NCI-H146 treated with DMSO at 0.1 percent for 48 hours (cell line): Measurements from ENCODE around the gene CNOT8.
"Not testable (repeated sequence)": the region's sequence is repeated elsewhere in the genome, so short reads cannot be mapped to it uniquely, and the experiment has no call there.

Experiments
- DNase-seq: peaks from one replicate; lab custom pipeline; 2025; ENCODE audit not compliant: unreplicated experiment; lab: John Stamatoyannopoulos, UW

Gene CNOT8

DNA sequence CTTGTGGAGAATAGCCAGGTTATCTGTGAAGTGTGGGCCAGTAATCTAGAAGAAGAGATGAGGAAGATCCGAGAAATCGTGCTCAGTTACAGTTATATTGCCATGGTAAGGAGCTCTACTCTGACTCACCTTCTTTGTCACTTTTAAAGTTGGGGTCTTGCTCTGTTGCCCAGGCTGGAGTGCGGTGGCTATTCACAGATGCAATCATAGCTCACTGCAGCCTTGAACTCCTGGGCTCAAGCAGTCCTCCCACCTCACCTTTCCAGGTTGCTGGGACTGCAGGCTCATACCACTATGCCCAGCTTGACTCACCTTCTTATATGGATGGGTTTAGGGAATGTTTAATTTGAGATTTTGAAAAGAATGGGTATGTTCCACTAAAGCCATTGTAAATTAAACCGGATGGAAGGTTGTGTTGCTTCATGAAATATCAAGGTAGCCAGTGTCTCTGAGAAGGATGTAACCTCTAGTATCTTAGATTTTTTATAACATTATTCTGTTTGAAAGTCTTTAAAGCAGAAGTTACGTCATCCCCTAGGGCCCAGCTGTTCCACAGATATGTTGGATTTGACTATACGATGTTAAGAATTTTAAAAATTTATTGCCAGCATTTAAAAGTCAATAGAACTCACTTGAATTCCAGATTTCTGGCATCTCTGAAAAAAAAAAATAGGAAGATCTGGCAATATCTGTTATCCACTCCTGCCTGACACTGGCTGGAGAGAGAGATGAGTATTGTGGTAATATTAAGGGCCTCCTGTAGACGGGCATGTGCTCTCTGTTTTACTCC lies 5.1 kb downstream of the CNOT8 start:
- no peak for DNase-seq

DNA sequence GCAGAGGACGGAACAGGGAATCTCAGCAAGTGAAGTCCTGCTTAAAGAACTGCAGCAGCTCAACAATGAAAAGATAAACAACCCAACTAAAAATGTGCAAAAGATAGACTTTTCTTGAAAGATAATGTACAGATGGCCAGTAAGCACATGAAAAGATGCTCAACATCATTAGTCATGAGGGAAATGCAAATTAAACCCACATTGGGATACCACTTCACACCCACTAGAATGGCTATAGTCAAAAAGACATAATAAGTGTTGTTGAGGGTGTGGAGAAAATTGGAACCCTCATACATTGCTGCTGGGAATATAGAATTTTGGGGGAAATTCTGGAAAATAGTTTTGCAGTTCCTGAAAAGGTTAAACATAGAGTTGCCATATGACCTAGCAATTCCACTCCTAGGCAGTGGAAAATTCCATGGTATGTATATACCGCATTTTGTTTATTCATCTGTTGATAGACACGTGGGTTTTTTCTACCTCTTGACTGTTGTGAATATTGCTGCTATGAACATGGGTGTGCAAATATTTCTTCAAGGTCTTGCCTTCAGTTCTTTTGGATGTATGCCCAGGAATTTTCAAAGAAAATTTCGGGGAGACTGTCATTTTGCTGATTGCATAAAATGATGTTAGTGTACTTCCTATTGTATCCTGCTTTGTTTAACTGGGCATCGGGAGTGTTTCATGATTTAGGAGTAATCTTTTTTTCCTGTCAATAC lies 7.2 kb downstream of the CNOT8 start:
- DNase-seq: no peak

DNA sequence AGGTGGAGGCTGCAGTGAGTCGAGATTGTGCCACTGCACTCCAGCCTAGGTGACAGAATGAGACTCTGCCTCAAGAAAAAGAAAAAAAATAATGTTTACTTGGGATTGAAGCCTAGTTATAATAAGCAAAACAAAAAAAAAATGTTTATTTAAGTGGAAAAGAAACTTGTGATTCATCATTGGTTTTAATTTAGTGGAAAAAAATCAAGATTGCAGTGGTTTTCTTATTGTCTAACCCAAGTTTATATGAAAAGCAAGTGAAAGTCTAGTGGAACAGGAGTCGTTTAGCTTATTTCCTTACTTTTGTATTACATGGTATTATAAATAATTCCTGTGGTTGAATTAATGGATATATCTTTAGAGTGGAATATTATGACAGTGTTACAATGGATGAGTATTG lies 8.4 kb downstream of the CNOT8 start:
- no peak for DNase-seq

DNA sequence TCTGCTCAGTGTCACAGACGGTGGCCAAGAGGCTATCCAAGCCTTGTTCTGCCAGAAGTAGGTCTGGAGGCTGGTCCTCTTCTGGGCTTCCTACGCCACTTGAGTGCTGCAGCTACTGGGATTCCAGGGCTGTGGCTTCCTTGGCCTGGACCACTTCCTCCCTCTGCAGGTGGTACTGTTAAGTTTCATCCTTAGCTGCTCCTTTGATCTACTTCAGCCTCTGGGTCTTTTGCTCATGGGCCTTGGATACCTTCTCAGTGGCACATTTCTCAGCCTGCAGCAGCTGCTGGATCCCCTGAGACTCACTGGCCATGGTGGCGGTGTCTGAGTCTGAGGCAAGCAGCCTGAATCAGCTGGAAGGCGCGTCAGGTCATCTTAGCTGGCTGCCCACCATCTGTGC lies 10.3 kb downstream of the CNOT8 start:
- DNase-seq: no peak

DNA sequence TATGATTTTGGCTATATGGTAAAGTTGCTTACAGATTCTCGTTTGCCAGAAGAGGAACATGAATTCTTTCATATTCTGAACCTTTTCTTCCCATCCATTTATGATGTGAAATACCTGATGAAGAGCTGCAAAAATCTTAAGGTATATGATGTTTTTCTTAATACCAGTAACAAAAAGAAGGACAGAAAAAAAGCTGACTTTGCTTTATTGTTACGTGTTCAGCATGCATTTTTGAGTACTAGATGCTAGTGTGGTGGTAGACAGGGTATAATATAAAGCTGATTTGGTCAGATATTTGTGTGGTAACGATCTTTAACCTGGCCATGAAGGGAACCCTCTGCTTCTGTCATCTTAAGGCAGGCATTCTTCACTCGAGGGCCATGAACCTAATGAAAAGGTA lies 13.3 kb downstream of the CNOT8 start:
- no peak for DNase-seq

DNA sequence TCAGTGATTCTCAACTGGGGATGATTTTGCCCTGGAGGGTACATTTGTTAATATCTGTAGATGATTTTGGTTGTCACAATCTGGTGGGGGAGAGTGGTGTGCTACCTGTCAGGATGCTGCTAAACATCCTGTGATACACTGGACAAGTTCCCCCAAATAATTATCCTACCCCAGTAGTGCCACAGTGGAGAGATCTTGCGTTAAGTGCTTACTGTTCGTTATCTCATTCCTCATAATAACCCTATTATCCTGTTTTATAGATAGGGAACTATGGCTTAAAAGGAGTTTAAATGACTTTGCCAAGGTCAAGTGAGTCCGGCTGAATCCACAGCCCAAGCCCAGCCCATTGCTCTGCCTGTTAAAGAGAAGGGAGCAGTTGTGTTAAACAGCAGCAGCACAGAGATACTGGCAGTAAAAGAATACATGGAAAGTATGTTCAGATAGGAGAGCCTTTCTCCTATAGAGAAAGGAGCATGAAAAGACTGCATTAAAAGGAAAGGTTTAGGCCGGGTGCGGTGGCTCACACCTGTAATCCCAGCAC lies 15.4 kb downstream of the CNOT8 start:
- no peak for DNase-seq

DNA sequence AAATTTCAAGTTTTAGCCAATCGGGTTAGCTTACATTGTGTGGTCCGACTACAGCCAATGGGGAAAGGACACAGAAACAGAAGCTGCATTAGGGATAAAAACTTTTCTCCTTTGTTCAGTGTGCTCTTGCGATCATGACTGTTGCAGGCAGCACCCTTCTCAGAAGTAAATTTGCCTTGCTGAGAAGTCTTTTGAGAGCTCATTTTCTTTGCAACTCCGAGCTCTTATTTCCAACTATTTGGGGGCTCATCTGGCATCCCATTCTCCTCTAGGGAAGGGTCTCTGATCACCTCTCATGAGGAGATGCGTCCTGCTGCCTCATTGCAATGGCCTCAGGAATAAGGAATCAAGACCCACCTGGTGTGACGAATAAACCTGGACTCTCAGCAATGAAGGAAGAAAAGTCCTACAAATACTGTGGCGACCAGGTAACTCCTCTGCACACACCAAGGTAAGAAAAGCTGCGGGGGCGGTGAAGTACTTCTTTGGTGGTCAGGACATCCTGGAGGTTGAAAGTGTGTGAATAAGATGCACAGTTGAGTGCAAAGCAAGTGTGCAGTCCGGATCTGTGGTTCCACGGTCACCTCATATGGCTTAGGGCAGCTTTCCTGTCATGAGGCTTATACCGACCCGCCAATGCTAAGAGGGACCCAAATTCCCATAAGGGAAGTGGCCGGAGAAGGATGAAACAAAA lies 20.4 kb downstream of the CNOT8 start:
- no peak for DNase-seq

DNA sequence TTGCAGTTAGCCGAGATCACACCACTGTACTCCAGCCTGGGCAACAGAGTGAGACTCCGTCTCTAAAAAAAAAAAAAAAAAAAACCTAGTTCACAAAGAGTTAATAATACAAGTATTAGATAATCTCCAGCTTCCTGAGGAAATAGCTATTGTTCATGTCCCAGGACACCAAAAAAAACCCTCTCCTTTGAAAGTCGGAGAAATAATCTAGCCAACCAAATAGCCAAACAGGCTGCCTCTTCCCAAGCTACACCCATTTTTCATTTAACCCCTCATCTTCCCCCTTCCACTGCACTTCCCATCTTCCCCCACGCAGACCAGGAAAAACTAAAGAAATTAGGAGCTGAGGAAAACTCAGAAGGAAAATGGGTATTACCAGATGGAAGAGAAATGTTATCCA lies 23.6 kb downstream of the CNOT8 start:
- DNase-seq: no peak

DNA sequence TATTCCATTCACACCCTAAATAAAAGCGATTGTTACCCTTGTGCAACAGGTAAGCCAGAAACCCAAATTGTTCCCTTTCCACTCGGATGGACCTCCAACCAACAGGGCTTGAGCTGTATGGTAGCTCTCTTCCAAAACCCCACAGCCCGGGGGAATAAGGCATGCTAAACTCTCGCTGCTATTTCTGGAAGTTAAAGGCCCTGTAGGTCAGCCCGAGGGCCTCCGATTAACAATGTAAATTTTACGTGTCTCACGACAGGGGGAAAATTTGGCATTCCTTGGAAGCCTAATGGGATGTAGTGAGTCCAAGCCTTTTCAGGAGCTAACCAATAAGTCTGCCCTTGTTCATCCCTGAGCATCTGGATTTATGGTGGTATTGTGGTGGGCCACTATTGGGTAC lies 26.0 kb downstream of the CNOT8 start:
- DNase-seq: no peak

DNA sequence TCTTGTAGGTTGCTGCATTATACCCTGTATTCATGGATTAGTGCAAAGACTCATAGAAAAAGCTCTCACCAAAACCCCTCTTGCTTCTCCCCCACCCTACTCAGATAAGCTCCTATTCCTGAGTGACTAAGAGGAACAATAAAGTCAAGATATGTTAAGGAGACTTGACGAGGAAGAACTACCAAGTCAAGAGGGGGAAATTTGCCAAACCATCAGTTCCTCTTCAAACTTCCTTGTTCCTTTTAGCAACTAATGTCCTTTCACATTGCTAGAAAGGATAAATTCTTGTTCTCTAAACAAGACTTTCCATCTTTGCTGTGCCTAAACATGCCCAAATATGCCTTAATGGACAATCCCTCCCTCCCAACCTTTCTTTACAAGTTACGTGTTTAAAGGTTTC lies 27.0 kb downstream of the CNOT8 start:
- no peak for DNase-seq

DNA sequence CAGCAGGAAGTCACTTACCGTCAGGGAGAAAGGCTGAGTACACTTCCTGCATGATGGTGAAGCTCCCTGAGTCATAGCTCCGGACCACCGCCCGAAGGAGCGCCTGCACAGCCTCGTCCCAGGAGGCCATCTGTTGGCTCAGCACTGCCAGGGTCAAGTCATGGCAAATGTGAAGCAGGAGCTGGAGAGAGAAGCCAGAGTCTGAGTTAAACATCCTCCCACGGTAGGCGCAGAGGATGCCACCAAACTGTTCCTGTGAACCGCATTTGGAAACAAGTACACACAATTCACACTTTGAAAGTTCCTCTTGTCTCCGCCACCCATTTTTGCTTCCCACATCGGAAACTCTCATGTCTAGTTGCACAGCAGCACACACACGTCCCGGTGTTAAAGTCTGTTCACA lies 33.9 kb downstream of the CNOT8 start:
- no peak for DNase-seq

DNA sequence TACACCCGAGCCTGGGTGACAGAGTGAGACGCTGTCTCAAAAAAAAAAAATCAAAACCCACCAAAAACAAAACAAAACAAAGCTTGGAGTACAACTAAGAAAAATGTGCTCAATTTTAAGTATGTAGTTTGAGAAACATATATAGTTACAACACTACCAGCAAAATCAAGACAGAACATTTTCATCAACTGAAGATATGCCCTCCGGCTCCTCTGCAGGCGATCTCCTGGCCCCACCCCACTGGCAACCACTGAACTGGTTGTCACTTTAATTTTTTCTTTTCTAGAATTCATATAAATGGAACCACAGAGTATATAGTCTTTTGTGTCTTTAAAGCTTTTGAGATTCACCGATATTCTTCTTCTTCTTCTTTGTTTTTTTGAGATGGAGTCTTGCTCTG lies 35.0 kb downstream of the CNOT8 start:
- DNase-seq: no peak

DNA sequence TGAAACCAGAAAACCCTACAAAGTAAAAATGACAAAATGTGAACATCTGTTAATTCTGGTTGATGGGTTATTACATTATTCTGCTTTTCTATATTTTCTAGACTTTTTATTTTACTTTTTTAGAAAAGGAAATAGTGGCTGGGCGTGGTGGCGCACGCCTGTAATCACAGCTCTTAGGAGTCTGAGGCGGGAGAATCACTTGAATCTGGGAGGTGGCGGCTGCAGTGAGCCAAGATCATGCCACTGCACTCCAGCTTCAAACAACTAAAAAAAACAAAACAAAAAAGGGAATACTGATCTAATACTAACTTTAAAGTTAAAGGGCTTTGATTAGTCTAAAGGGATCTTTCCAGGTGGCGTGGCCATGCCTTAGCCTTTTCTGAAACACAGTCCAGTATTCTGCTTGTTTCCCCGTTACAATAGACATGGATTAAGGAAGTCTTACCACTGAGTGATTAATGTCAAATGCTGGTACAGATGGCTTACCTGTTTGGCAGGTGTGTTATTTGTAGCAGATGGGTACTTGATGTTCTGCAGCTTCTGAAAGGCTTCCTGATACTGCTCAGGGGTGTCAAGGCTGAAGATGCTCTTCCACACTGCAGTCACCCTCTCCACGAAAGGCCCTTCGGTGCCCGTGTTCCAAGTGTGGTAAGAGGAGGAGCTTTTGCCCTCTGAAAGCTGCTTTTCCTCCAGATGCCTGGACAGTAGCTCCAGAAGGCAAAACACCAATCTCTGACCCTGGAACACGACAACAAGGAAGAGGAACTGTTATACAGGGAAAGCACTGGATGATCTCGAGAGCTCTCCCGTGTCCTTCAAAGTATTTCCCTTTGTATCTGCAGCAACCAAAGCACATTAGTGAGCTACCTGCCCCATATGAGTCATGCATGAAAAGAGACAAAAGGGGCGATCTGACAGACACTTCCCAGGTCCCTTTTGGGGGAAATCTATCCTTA lies 37.5 kb downstream of the CNOT8 start:
- DNase-seq: no peak

DNA sequence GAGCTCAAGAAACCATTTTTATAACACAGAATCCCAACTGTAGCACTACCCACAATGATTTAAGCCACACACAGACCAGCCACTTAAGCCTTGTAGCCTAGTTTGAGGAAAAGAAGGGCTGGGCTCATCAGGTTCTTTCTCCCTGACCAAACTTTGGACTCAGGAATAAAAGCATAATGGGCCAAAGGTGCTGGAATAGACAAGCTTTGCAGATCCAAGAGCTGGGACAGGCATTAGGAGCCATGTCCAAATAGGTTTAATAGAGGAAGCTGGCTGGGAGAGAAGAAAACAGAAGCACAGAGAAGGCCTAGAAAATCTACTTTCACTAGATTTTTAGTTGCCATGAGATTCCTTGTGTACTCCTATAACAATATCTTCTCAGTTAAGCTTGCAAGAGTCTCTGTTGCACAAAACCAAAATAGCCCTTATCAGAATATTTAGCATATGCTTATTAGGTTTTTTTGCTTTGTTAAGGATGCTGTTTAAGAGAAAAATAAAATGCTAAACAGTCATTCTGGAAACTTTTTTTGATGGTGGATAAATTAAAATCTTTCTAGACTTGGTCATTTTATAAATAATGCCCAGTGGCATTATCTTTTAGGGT lies 38.2 kb downstream of the CNOT8 start:
- DNase-seq: no peak

DNA sequence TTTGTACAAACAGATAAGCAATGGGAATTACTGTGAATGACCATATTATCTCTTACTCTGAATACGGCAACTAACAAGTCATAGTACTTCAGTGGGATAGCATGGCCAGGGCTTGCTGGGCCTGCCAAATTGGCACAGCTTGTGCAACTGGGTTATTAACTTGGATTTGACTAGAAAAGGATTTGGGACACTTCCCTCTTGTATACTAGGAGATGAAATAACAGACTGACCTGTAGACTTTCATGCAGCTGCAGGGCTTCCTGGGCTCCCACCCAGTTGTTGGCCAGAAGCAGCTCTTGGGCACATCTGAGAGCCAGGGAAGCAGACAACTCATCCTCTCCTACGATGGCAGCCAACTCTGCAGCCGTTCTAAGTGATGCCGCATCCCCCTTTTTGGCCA lies 39.8 kb downstream of the CNOT8 start:
- no peak for DNase-seq

DNA sequence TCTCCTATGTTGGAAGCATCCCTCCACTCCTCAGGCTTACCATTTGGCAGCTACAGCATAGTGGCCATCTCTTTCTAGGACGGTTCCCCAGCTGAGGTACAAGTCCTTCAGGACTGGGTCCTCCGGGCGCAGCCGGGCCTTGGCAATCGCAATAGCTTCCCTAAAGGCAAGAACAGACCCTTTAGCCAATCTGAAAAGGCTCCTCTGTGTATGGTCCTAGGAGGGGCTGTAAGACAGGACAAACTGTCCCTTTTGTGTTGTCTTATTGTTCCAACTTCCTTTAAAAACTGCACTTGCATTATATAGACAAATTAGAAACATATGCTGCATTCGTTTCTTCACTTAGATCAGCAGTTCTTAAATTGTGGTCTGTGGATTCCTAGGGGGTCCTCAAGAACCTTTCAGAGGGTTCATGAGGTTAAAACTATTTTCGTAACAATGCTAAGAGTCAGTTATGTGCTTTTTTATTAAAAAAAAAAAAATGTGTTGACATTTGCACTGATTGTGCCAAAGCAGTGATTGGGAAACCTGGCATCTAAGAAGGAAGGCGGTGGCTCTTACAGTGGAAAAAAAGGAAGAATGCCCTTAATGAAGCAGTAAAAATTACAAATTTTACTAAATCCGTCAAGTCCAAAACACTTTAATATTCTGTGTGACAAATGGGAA lies 40.9 kb downstream of the CNOT8 start:
- no peak for DNase-seq

DNA sequence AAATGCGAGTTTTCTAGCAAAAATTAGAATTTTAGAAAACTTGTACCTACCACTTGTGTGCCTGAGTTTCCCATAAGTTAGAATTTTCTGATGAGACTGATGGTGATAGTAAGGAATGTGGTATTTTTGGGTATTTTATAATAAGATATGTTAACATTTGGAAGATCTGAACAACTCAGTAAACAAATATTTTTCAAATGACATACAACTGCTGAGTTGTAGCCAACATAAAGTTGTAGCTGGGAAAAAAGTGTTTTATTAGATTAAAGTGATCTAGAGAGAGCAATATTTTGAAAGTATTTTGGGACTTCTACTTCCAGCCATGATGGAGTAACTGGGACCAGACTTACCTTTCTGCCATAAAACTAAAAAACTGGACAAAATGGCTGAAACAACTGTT lies 41.6 kb downstream of the CNOT8 start:
- no peak for DNase-seq

DNA sequence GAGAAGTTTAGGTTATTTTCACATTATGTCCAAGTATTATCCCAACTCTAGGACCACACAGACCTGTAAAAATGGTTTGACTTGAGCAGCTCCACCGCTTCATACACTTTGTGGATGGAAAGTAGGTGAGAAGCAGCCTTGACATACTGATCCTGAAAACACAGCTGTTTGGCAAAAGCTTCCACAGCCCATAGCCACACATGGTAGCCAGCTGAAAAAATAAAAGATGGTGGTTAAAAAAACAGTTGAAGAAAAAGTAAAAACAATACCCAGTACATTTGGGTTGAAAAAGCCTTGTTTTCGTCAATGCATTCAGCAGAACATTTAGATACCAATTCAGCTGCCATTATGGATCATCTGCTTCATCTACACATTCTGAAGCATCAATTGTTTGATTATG lies 42.8 kb downstream of the CNOT8 start:
- DNase-seq: no peak

DNA sequence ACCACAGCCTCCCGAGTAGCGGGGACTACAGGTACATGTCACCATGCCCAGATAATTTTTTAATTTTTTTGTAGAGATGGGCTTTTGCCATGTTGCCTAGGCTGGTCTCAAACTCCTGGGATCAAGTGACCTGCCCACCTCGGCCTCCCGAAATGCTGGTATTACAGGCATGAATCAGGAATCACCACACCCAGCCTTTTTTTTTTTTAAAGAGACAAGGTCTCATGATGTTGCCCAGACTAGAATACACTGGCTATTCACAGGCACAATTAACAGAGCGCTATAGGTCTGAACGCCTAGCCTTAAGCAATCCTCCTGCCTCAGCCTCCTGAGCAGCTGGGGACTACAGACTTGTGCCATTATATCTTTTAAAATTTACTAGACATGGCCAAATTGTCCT lies 43.5 kb downstream of the CNOT8 start:
- DNase-seq: no peak

DNA sequence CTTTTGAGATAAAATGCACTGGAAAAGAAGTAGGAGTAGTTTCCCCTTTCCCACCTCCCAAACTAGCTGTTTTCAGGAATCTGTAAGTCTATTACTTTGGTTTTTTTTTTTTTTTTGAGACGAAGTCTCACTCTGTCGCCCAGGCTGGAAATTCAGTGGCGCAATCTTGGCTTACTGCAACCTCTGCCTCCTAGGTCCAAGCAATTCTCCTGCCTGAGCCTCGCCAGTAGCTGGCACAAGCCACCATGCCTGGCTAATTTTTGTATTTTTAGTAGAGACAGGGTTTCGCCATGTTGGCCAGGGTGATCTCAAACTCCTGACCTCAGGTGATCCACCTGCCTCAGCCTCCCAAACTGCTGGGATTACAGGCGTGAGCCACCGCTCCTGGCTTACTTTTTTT lies 47.2 kb downstream of the CNOT8 start:
- not testable (repeated sequence) for DNase-seq
